Measurements from ENCODE around the gene TNFSF10. TPM values are rescaled to one million over a fixed set of nuclear protein-coding genes. Genes with fewer than 3 reads are reported as not detected.

The TNFSF10 gene
- total RNA-seq, 2 donors from 2014 or later: 57.2 to 118 TPM

- Histone ChIP-seq H3K4me1 (no peaks in the 10 kb centered on the region), H3K9me3 (no peaks in the 10 kb centered on the region), H3K27me3 (no peaks in the 10 kb centered on the region), H3K9ac (ENCODE audit: low read depth in 2 of 2, low read length in 2 of 2) (no peak overlapping the region), H3K4me3 (no peak overlapping the region), H3K27ac (no peak overlapping the region), H3K36me3 (no peaks in the 10 kb centered on the region)
- DNase-seq: no peak
- intact Hi-C loops (cut with DNase I): no loop called here
- no peak for TF ChIP-seq CTCF (IDR thresholded peaks at IDR 0.05)
Measured at GRCh38 chr3:172549144-172549543, 25.9 kb upstream of the TNFSF10 start.

- DNase-seq: no peak
- H3K4me3 ChIP-seq: no peak overlapping the region
- no peaks in the 10 kb centered on the region for H3K4me1 ChIP-seq
- H3K27ac ChIP-seq: peak overlapping the region; percentile 0
- no peaks in the 10 kb centered on the region for H3K36me3 ChIP-seq
- H3K9me3 ChIP-seq: no peaks in the 10 kb centered on the region
- no peak for TF ChIP-seq CTCF (IDR thresholded peaks at IDR 0.05)
- intact Hi-C loops (cut with DNase I): no loop called here
- H3K9ac ChIP-seq (ENCODE audit: low read depth in 2 of 2, low read length in 2 of 2): no peak overlapping the region
- H3K27me3 ChIP-seq: no peaks in the 10 kb centered on the region
Measured at GRCh38 chr3:172546628-172547214, 23.5 kb upstream of the TNFSF10 start.

GRCh38 chr3:172546105-172546504 is 22.9 kb upstream of the TNFSF10 start:
- Histone ChIP-seq H3K27me3 (no peaks in the 10 kb centered on the region), H3K4me3 (no peak overlapping the region), H3K4me1 (no peaks in the 10 kb centered on the region), H3K9me3 (no peaks in the 10 kb centered on the region), H3K9ac (ENCODE audit: low read depth in 2 of 2, low read length in 2 of 2) (no peak overlapping the region), H3K27ac (peak overlapping the region; percentile 0), H3K36me3 (no peaks in the 10 kb centered on the region)
- no peak for TF ChIP-seq CTCF (IDR thresholded peaks at IDR 0.05)
- DNase-seq: no peak
- intact Hi-C loops (cut with DNase I): no loop called here

GRCh38 chr3:172544404-172544803 is 21.2 kb upstream of the TNFSF10 start:
- Histone ChIP-seq H3K36me3 (no peaks in the 10 kb centered on the region), H3K4me3 (no peak overlapping the region), H3K27me3 (no peaks in the 10 kb centered on the region), H3K27ac (no peak overlapping the region), H3K4me1 (no peaks in the 10 kb centered on the region), H3K9me3 (no peaks in the 10 kb centered on the region), H3K9ac (ENCODE audit: low read depth in 2 of 2, low read length in 2 of 2) (no peak overlapping the region)
- intact Hi-C loops (cut with DNase I): no loop called here
- no peak for DNase-seq
- no peak for TF ChIP-seq CTCF (IDR thresholded peaks at IDR 0.05)

GRCh38 chr3:172543884-172544283 is 20.7 kb upstream of the TNFSF10 start:
- no peak overlapping the region for H3K27ac ChIP-seq
- intact Hi-C loops (cut with DNase I): no loop called here

More at GRCh38 chr3:172543884-172544283, 20.7 kb upstream of the TNFSF10 start:
- no peaks in the 10 kb centered on the region for H3K36me3 ChIP-seq
- no peak overlapping the region for H3K4me3 ChIP-seq
- no peaks in the 10 kb centered on the region for H3K4me1 ChIP-seq
- no peak overlapping the region for H3K9ac ChIP-seq (ENCODE audit: low read depth in 2 of 2, low read length in 2 of 2)
- DNase-seq: no peak
- no peaks in the 10 kb centered on the region for H3K9me3 ChIP-seq
- TF ChIP-seq CTCF (IDR thresholded peaks at IDR 0.05): no peak
- no peaks in the 10 kb centered on the region for H3K27me3 ChIP-seq

Data from colonic mucosa (tissue), 4 donors.